Measurements from ENCODE around the gene IDH2. TPM values are rescaled to one million over a fixed set of nuclear protein-coding genes. Genes with fewer than 3 reads are reported as not detected.

Gene IDH2
- total RNA-seq, 6 experiments from 2014 or later, result 115 to 371 (median 261) TPM

- H3K27me3 ChIP-seq, result no peaks in the 10 kb centered on the region
- TF ChIP-seq, protein P1, sequence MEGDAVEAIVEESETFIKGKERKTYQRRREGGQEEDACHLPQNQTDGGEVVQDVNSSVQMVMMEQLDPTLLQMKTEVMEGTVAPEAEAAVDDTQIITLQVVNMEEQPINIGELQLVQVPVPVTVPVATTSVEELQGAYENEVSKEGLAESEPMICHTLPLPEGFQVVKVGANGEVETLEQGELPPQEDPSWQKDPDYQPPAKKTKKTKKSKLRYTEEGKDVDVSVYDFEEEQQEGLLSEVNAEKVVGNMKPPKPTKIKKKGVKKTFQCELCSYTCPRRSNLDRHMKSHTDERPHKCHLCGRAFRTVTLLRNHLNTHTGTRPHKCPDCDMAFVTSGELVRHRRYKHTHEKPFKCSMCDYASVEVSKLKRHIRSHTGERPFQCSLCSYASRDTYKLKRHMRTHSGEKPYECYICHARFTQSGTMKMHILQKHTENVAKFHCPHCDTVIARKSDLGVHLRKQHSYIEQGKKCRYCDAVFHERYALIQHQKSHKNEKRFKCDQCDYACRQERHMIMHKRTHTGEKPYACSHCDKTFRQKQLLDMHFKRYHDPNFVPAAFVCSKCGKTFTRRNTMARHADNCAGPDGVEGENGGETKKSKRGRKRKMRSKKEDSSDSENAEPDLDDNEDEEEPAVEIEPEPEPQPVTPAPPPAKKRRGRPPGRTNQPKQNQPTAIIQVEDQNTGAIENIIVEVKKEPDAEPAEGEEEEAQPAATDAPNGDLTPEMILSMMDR (IDR thresholded peaks at IDR 0.05), result no peak
- TF ChIP-seq POLR2A (IDR thresholded peaks at IDR 0.05), result no peak
- no peak overlapping the region for H3K27ac ChIP-seq
- peaks cover 0 to 12% (median 6%) of the 10 kb centered on the region in 4 donors for H3K4me1 ChIP-seq
- no peak overlapping the region for H3K4me3 ChIP-seq
- H3K36me3 ChIP-seq, result no peaks in the 10 kb centered on the region
- 77% methylated on average over 11 of the region's 11 CpGs for WGBS (ENCODE audit: insufficient coverage, low coverage, low lambda C conversion rate, missing lambda C conversion rate)
- DNase-seq (peak; percentile 50 to 87 (median 82)), ATAC-seq (peak; percentile 83 to 92 (median 90))
- intact Hi-C loops (cut with DNase I), result no loop called here
- no peaks in the 10 kb centered on the region for H3K9me3 ChIP-seq
Measured at GRCh38 chr15:90138071-90138833, 36.0 kb upstream of the IDH2 start.

- WGBS (ENCODE audit: insufficient coverage, low coverage, low lambda C conversion rate, missing lambda C conversion rate), result 94% methylated on average over 5 of the region's 5 CpGs
Measured at GRCh38 chr15:90132437-90132836, 30.2 kb upstream of the IDH2 start.

DNA sequence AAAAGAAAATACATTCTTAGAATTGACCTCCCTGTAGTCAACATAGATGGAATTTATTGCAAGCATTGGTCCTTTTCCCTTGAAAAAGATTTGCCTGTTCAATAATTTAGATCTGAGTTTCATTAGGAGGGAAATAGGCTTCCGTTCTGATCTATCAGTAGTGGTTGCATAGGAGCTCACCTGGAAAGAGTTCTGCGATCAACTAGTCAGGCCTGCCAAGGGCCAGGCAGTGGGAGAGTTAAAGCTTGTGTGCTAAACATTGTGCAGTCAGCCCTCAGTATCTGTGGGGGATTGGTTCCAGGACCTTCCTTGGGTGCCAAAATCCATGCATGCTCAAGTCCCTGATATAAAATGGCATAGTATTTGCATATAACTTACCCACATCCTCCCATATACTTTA is 29.6 kb upstream of the IDH2 start:
- 83% methylated on average over 2 of the region's 2 CpGs for WGBS (ENCODE audit: insufficient coverage, low coverage, low lambda C conversion rate, missing lambda C conversion rate)
- ATAC-seq (no peak), DNase-seq (no peak)
- no peak for TF ChIP-seq POLR2A (IDR thresholded peaks at IDR 0.05)
- TF ChIP-seq, protein P1 (IDR thresholded peaks at IDR 0.05), result no peak
- Histone ChIP-seq H3K27ac (no peak overlapping the region), H3K27me3 (no peaks in the 10 kb centered on the region), H3K4me1 (peaks cover 0 to 3% (median 0%) of the 10 kb centered on the region in 4 donors), H3K4me3 (no peak overlapping the region), H3K9me3 (no peaks in the 10 kb centered on the region), H3K36me3 (no peaks in the 10 kb centered on the region)
- intact Hi-C loops (cut with DNase I), result no loop called here

More at GRCh38 chr15:90132437-90132836, 30.2 kb upstream of the IDH2 start:
- no peaks in the 10 kb centered on the region for H3K27me3 ChIP-seq
- intact Hi-C loops (cut with DNase I), result no loop called here
- ATAC-seq (no peak), DNase-seq (no peak)
- no peak overlapping the region for H3K27ac ChIP-seq
- no peak for TF ChIP-seq POLR2A (IDR thresholded peaks at IDR 0.05)
- TF ChIP-seq, protein P1 (IDR thresholded peaks at IDR 0.05), result no peak
- H3K4me3 ChIP-seq, result no peak overlapping the region
- H3K4me1 ChIP-seq, result no peaks in the 10 kb centered on the region
- no peaks in the 10 kb centered on the region for H3K36me3 ChIP-seq
- H3K9me3 ChIP-seq, result no peaks in the 10 kb centered on the region

- H3K4me3 ChIP-seq, result no peak overlapping the region
- DNase-seq, result no peak
- WGBS (ENCODE audit: insufficient coverage, low coverage, low lambda C conversion rate, missing lambda C conversion rate), result 95% methylated on average over 3 of the region's 8 CpGs
- no peaks in the 10 kb centered on the region for H3K36me3 ChIP-seq
- no peak overlapping the region for H3K27ac ChIP-seq
- ATAC-seq, result no peak
- no peaks in the 10 kb centered on the region for H3K27me3 ChIP-seq
- H3K4me1 ChIP-seq, result peaks cover 0 to 19% (median 0%) of the 10 kb centered on the region in 4 donors
- intact Hi-C loops (cut with DNase I), result no loop called here
- no peak for TF ChIP-seq POLR2A (IDR thresholded peaks at IDR 0.05)
- TF ChIP-seq, protein P1 (IDR thresholded peaks at IDR 0.05), result no peak
- no peaks in the 10 kb centered on the region for H3K9me3 ChIP-seq
Measured at GRCh38 chr15:90130291-90130690, 28.0 kb upstream of the IDH2 start.
